HG02571 (cell line): ENCODE data around the gene NAGLU.
"Not testable (repeated sequence)": the region's sequence is repeated elsewhere in the genome, so short reads cannot be mapped to it uniquely, and the experiment has no call there.

Experiments
- ATAC-seq: cut with Tn5 transposase; IDR thresholded peaks from one replicate; pipeline ENCODE4 v1.9.1; 2021; ENCODE audit warnings: mild to moderate bottlenecking, moderate library complexity; ENCODE audit not compliant: unreplicated experiment

Gene NAGLU

DNA sequence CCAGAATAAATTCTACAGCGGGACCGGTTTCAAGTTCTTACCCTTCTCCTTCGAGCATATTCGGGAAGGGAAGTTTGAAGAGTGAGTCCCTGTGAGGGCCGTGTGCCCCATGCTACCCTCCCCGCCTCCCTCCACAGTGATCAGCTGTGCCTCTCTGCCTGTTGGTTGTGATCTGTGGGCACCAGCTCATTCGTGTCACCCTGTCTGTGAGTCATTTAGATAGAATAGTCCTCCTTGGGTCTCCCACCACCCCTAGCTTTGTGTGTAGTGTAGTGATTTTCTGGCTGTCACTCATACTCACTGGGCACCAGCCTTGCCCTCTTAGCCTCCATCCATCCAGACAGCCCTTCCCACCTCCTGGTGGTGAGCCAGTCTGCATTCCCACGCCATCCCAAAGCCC lies 15.0 kb upstream of the NAGLU start:
- no peak for ATAC-seq

DNA sequence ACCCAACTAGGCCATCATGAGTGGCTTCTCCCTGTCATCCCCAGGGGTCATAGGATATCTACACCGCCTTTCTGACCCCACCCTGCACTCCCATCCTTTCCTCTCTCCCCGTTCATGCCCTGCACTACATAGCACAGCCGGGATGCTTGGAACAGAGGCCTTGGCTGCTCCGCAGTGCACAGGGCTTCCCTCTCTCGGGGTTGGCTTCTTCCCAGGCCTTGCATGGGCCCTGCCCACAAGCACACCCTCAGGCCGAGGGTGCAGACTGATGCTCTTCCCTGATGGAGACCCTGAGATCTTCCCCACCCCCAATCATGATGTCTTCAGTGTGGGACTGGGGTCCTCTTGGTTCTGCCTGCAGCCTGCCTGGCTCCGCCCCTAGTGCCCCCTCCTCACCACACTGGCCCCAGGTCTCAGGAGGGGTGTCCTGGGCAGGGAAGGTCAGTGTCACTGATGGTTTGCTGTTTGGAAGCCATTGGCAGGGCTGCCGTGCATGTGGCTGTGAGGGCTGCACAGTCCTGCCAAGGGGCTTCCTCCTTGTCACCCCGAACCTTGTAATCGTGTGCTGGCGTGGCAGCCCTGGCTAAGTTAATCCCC lies 14.3 kb upstream of the NAGLU start:
- no peak for ATAC-seq

DNA sequence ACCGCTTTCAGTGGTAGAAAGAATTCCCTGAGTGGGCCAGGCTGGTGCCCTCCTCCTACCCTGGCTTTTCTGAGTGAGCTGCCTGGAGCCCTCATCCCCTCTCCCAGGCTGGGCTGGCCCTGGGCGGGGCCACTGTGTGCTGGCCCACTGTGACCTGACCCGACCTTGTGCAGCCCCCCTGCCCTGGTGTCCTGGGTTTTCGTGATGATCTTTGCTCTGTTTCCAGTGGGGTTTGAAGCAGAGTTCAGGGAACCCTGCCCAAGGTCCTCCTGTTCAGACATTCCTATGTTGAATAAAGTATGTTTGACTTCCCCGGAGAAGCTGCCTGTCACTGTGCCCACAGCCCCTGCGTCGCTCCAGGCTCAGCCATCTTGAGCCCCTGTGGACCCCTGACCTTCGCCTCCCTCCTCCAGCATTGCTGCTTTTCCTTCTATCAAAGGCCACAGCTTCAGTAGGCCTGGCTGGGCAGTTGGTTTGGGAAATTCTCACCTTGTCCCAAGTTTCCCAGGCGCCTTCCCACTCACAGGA lies 13.7 kb upstream of the NAGLU start:
- no peak for ATAC-seq

DNA sequence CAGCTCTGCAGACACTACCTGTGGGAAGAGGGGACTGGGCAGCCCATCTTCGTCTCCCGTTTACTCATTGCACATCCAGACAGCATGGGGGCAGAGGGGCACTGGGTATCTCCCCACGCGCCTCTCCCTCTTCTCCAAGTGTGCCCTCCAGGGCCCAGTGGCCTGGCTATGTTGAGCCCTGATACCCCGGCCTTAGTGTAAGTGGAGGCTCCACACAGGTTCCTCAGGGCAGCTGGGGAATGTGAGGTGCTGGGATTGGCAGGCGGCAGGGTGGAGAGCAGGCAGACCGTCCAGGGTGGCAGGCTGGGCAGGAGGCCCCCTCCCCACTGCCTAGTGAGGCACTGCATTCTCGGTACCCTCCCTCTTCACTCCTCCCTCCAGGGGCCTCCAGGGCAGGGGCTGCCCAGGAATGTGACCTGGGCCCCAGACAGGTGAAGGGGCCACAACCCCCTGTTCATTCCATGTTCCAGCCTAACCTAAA lies 13.2 kb upstream of the NAGLU start:
- ATAC-seq = no peak

GRCh38 chr17:42525221-42525620 lies 10.8 kb upstream of the NAGLU start:
- ATAC-seq = no peak

GRCh38 chr17:42526031-42526444 lies 10.0 kb upstream of the NAGLU start:
- ATAC-seq = no peak

- ATAC-seq = no peak
Measured at GRCh38 chr17:42527932-42528331, 8.1 kb upstream of the NAGLU start.

GRCh38 chr17:42529061-42529460 lies 7.0 kb upstream of the NAGLU start:
- ATAC-seq = no peak

DNA sequence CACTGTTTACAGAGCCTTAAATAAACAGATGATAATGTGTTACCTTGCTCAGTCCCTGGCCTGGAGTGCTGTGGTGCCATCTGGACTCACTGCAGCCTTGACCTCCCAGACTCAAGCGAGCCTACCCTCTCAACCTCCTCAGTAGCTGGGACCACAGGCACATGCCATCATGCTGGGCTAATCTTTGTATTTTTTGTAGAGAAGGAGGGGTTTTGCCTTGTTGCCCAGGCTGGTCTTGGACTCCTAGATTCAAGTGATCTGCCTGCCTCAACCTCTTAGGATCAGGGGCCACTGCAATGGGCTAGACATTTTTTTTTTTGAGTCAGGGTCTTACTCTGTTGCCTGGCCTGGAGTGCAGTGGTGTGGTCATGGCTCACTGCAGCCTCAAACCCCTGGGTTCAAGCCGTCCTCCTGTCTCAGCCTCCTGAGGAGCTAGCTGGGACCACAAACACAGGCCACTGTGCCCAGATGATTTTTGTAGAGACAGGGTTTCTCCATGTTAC lies 5.0 kb upstream of the NAGLU start:
- no peak for ATAC-seq

DNA sequence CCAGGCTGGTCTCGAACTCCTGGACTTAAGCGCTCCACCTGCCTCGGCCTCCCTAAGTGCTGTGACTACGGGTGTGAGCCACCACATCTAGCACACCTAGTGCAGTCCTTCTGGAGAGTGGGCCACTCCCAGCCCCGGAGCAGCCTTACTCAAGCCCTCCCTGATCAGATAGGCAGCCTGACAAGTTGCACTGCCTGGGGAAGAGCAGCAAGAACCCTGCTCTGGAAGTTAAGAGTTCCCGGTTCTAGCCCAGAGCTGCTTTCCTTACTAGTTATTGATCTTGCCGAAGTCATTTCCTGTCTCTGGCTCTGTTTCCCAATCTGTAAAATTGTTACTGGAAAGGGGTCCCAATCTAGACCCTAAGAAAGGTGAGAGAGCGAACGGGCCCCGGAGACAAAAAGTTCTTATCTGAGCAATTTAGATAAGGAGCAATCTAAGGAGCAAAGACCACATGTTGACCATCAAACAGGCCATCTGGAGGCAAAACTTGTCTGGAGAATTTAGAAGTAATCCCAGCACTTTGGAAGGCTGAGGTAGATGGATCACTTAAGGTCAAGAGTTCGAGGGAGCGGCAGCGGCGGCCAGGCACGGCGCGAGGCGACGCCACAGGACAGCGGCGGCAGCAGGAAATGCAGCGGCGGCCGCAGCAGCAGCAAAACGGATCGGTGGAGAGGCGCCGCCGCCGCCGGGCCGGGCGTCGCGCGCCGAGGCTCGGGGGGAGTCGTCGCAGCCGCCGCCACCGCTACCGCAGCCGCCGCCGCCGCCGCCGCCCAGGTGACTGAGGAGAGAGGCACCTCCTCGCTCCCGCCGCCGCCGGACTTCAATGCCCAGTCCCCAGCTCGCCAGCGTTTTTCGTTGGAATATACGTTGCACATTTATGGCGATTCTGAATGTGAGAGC lies 4.3 kb upstream of the NAGLU start:
- ATAC-seq = no peak

DNA sequence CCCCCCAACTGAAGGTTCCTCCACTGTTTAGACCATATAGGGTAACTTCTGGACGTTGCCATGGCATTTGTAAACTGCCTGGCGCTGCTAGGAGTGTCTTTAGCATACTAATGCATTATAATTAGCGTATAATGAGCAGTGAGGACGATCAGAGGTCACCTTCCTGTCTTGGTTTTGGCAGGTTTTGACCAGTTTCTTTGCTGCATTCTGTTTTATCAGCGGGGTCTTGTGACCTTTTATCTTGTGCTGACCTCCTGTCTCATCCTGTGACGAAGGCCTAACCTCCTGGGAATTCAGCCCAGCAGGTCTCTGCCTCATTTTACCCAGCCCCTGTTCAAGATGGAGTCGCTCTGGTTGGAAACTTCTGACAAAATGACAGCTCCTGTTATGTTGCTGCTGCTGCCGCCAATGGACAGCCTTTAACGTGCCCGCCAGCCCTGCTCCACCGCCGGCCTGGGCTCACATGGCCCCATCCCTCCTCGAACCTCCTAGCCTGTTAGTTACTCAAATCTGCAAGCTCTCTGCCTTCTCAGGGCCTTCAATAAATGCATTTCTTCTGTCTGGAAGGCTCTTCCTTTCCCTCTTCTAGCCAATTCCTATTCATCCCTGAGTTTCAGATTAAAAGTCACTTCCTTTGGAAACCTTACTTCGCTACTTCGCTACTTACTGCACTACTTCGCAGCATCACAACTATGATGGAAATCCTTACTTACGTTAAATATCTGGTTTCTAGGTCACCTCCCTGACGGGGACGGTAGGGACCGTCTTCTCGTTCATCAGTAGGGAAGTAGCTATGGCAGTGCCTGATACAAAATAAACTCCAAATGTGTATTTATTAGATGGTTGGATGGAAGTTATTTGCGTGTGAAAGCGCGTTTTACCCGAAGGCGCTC lies 640 bp upstream of the NAGLU start:
- ATAC-seq = peak; percentile 3

- peak; percentile 46 for ATAC-seq
Measured at GRCh38 chr17:42536372-42537155, 523 bp downstream of the NAGLU start.

GRCh38 chr17:42537156-42537805 lies 1.2 kb downstream of the NAGLU start:
- ATAC-seq = no peak

DNA sequence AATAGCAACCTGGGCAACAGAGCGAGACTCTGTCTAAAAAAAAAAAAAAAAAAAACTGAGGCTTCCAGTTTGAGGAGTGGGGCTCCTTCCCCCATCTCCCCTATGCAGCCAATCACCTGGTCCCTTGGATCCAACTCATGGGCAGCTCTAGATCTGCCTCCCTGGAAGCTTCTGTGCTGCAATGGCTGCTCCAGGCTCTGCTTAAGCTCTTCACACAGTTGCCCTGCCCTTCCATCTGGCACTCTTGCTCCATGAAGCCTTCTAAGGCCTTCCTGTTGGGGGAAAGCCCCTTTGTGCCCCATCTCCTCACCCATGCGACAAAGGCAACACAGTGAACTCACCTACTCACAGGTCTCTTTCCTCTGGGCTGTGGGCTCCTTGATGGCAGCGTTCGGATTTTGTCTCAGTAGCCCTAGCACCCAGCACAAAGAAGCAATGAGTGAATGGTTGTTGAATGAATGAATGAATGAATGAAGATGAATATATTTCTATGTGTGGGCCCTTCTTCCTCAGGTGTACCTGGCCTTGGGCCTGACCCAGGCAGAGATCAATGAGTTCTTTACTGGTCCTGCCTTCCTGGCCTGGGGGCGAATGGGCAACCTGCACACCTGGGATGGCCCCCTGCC lies 1.9 kb downstream of the NAGLU start:
- no peak for ATAC-seq

- ATAC-seq = no peak
Measured at GRCh38 chr17:42538482-42538881, 2.4 kb downstream of the NAGLU start.

- ATAC-seq = not testable (repeated sequence)
Measured at GRCh38 chr17:42540558-42540957, 4.5 kb downstream of the NAGLU start.

- ATAC-seq = no peak
Measured at GRCh38 chr17:42541041-42541833, 5.2 kb downstream of the NAGLU start.
